B cell (primary cell): ENCODE results near the gene NUDT21. TPM values are rescaled to one million over a fixed set of nuclear protein-coding genes. Genes with fewer than 3 reads are reported as not detected.

Experiments used
- ATAC-seq: fragments of 200-7000 bp; cut with Tn5 transposase; one replicate; pipeline ENCODE4 v1.10.0; 2021; ENCODE audit warnings: low read depth, mild to moderate bottlenecking, moderate number of reproducible peaks, moderate library complexity
- CTCF ChIA-PET: fragments of 350-600 bp; sonication (Branson Sonifier 250); formaldehyde crosslinking; loops from one replicate; lab custom pipeline; 2021; ENCODE audit warnings: antibody characterized with exemption, inconsistent platforms; lab: Charles Lee
- POLR2A ChIA-PET: fragments of 350-600 bp; sonication (Branson Sonifier 250); formaldehyde crosslinking; loops from one replicate; lab custom pipeline; 2021; ENCODE audit warnings: antibody characterized with exemption; lab: Charles Lee
- DNase-seq: peaks from one replicate; pipeline ENCODE4 v3.0.0; 2013
- H2AFZ ChIP-seq: 2 replicates; pipeline ENCODE4 v1.6.1; 2012; ENCODE audit warnings: mild to moderate bottlenecking, low read depth, low read length; ENCODE audit not compliant: insufficient read depth, poor library complexity, severe bottlenecking
- H3K27ac ChIP-seq, 2 donors: 1 replicate in 1 of 2; 2 replicates in 1 of 2; pipeline ENCODE4 v1.5.1; 2012 to 2013; ENCODE audit warnings: low read length in 2 of 2, mild to moderate bottlenecking in 2 of 2, moderate library complexity in 1 of 2
- H3K27me3 ChIP-seq, 4 experiments: fragments of 200-600 bp in 1 of 4; sonication (generic) in 1 of 4; replicated peaks in 1 of 4; 1 replicate in 2 of 4; 2 replicates in 2 of 4; pipeline versions ENCODE4 v1.6.1 to v1.7.0; 2013 to 2016; ENCODE audit warnings: low read length in 3 of 4, mild to moderate bottlenecking in 2 of 4, mixed read lengths in 1 of 4, moderate library complexity in 1 of 4; ENCODE audit not compliant: insufficient read depth in 4 of 4, control insufficient read depth in 3 of 4; ENCODE audit errors: control extremely low read depth in 1 of 4
- H3K36me3 ChIP-seq, 2 experiments: replicated peaks in 1 of 2; 1 replicate in 1 of 2; 2 replicates in 1 of 2; pipeline versions ENCODE4 v1.6.1 to v1.7.1; 2013; ENCODE audit warnings: low read length in 1 of 2; ENCODE audit not compliant: insufficient read depth in 2 of 2, control insufficient read depth in 1 of 2; ENCODE audit errors: control extremely low read depth in 1 of 2, extremely low read depth in 1 of 2
- H3K4me1 ChIP-seq, 2 donors: fragments of 200-600 bp in 1 of 2; sonication (generic) in 1 of 2; 1 replicate in 1 of 2; 2 replicates in 1 of 2; pipeline versions ENCODE4 v1.5.1 to v1.6.1; 2013 to 2017; ENCODE audit warnings: low read length in 2 of 2; ENCODE audit not compliant: control insufficient read depth in 2 of 2, insufficient read depth in 2 of 2
- H3K4me2 ChIP-seq: replicated peaks from 2 replicates; pipeline ENCODE3; 2012; ENCODE audit warnings: mild to moderate bottlenecking, low read depth, low read length; ENCODE audit not compliant: poor library complexity, severe bottlenecking
- H3K4me3 ChIP-seq, 5 experiments: fragments of 200-600 bp in 1 of 5; sonication (generic) in 1 of 5; 1 replicate in 3 of 5; 2 replicates in 2 of 5; pipeline versions ENCODE4 v1.5.1 to v1.7.0; 2011 to 2016; ENCODE audit warnings: low read length in 4 of 5, mild to moderate bottlenecking in 4 of 5, low read depth in 2 of 5, control low read depth in 1 of 5, moderate library complexity in 1 of 5; ENCODE audit not compliant: insufficient read depth in 1 of 5; ENCODE audit errors: control extremely low read depth in 1 of 5, extremely low read depth in 1 of 5
- H3K79me2 ChIP-seq: fragments of 200-600 bp; sonication (generic); one replicate; pipeline ENCODE4 v1.6.0; 2016; ENCODE audit warnings: low read length; ENCODE audit not compliant: control insufficient read depth, insufficient read depth
- H3K9ac ChIP-seq: fragments of 200-600 bp; sonication (generic); 2 replicates; pipeline ENCODE4 v1.6.1; 2017; ENCODE audit warnings: mild to moderate bottlenecking, low read length, moderate library complexity
- H3K9me3 ChIP-seq, 3 donors: one replicate each; pipeline versions ENCODE4 v1.6.1 to v1.7.1; 2013; ENCODE audit warnings: low read length in 2 of 3; ENCODE audit not compliant: control insufficient read depth in 2 of 3, insufficient read depth in 1 of 3; ENCODE audit errors: control extremely low read depth in 1 of 3
- H4K20me1 ChIP-seq: 2 replicates; pipeline ENCODE4 v1.6.0; 2012; ENCODE audit warnings: mild to moderate bottlenecking, low read length; ENCODE audit not compliant: insufficient read depth, control insufficient read depth, poor library complexity, severe bottlenecking
- H3K27ac Mint-ChIP-seq: one replicate; pipeline ENCODE4 v1.8.0; 2021; ENCODE audit warnings: mixed read lengths
- H3K27me3 Mint-ChIP-seq: one replicate; pipeline ENCODE4 v1.8.0; 2021; ENCODE audit warnings: mixed read lengths
- H3K4me1 Mint-ChIP-seq: one replicate; pipeline ENCODE4 v1.8.0; 2021; ENCODE audit warnings: mixed read lengths
- H3K4me3 Mint-ChIP-seq: one replicate; pipeline ENCODE4 v1.8.0; 2021; ENCODE audit warnings: mixed read lengths
- H3K9me3 Mint-ChIP-seq: one replicate; pipeline ENCODE4 v1.8.0; 2022; ENCODE audit warnings: mixed read lengths; ENCODE audit not compliant: insufficient read depth
- EZH2 ChIP-seq: IDR thresholded peaks from 2 replicates; pipeline ENCODE4 v1.6.1; 2012; ENCODE audit warnings: borderline replicate concordance, low read depth, mild to moderate bottlenecking, moderate library complexity, low read length; ENCODE audit not compliant: insufficient read depth, poor library complexity, severe bottlenecking
- WGBS: methylation state at CpG from one replicate; pipeline ENCODE4 v1.1.5; 2013; ENCODE audit warnings: missing lambda C conversion rate; ENCODE audit not compliant: insufficient coverage; 5-methylcytosine and 5-hydroxymethylcytosine counted together
- intact Hi-C: fragments of 100-400 bp; cut with micrococcal nuclease; formaldehyde crosslinking; loops from one replicate; pipeline ENCODE4 v1.10.0; 2022
- polyA plus RNA-seq: library from polyadenylated mRNA; depleted of rRNA; stranded (reverse); fragments of >200 nt; gene quantifications from 2 replicates; pipeline ENCODE4 v1.2.3, GENCODE V29; 2012
- total RNA-seq, 2 donors: library from RNA; stranded (reverse); fragments of 120-200 nt in 1 of 2; gene quantifications; 1 replicate in 1 of 2; 2 replicates in 1 of 2; pipeline versions ENCODE4 v1.2.3 to v1.2.4, GENCODE V29; 2013 to 2022
- TF ChIP-seq, protein P1 (sequence below): fragments of 200-600 bp; IDR thresholded peaks from one replicate; pipeline ENCODE4 v1.8.0; 2022; ENCODE audit warnings: antibody characterized with exemption, mild to moderate bottlenecking

The NUDT21 gene
- total and polyA plus RNA-seq, 2 donors (not counting 1 experiment from before 2014, with no cell fraction given): 27.3 to 89.4 TPM

- TF ChIP-seq, protein P1, sequence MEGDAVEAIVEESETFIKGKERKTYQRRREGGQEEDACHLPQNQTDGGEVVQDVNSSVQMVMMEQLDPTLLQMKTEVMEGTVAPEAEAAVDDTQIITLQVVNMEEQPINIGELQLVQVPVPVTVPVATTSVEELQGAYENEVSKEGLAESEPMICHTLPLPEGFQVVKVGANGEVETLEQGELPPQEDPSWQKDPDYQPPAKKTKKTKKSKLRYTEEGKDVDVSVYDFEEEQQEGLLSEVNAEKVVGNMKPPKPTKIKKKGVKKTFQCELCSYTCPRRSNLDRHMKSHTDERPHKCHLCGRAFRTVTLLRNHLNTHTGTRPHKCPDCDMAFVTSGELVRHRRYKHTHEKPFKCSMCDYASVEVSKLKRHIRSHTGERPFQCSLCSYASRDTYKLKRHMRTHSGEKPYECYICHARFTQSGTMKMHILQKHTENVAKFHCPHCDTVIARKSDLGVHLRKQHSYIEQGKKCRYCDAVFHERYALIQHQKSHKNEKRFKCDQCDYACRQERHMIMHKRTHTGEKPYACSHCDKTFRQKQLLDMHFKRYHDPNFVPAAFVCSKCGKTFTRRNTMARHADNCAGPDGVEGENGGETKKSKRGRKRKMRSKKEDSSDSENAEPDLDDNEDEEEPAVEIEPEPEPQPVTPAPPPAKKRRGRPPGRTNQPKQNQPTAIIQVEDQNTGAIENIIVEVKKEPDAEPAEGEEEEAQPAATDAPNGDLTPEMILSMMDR: no peak
- no peak for TF ChIP-seq EZH2
- H3K27ac Mint-ChIP-seq: no peak overlapping the region
- DNase-seq (no peak), ATAC-seq (no peak)
- no peak overlapping the region for H3K4me3 Mint-ChIP-seq
- H3K27me3 Mint-ChIP-seq: no peaks in the 10 kb centered on the region
- ChIA-PET CTCF (no interaction called here), POLR2A (no interaction called here)
- intact Hi-C loops: no loop called here
- H4K20me1 ChIP-seq: peaks cover 42% of the 10 kb centered on the region
- no peak overlapping the region for H3K4me3 ChIP-seq
- H3K9me3 ChIP-seq: no peaks in the 10 kb centered on the region
- no CpG with 5 or more reads among the region's 3 CpGs for WGBS
- no peak overlapping the region for H3K9ac ChIP-seq
- H3K27ac ChIP-seq: no peak overlapping the region
- peaks cover 51% of the 10 kb centered on the region for H3K79me2 ChIP-seq
- H2AFZ ChIP-seq: no peak overlapping the region
- H3K36me3 ChIP-seq: peaks cover 13 to 85% of the 10 kb centered on the region in 2 experiments
- H3K27me3 ChIP-seq: no peaks in the 10 kb centered on the region
- H3K4me1 ChIP-seq: no peaks in the 10 kb centered on the region
- H3K9me3 Mint-ChIP-seq: no peaks in the 10 kb centered on the region
- no peak overlapping the region for H3K4me2 ChIP-seq
- H3K4me1 Mint-ChIP-seq: no peaks in the 10 kb centered on the region
These were observed 63.7 kb downstream of the NUDT21 start for GRCh38 chr16:56387396-56387795.

- ChIA-PET CTCF (no interaction called here), POLR2A (no interaction called here)
- H3K4me2 ChIP-seq: no peak overlapping the region
- no peaks in the 10 kb centered on the region for H3K27me3 Mint-ChIP-seq
- 70% methylated on average over 2 of the region's 4 CpGs for WGBS
- H3K27ac Mint-ChIP-seq: no peak overlapping the region
- H3K9me3 ChIP-seq: peaks cover 6 to 16% (median 8%) of the 10 kb centered on the region in 3 donors
- peaks cover 8% of the 10 kb centered on the region for H3K9me3 Mint-ChIP-seq
- peaks cover 48% of the 10 kb centered on the region for H3K79me2 ChIP-seq
- H3K4me3 Mint-ChIP-seq: no peak overlapping the region
- no peaks in the 10 kb centered on the region for H3K4me1 ChIP-seq
- no peaks in the 10 kb centered on the region for H3K27me3 ChIP-seq
- H2AFZ ChIP-seq: no peak overlapping the region
- no peak for DNase-seq
- H3K9ac ChIP-seq: no peak overlapping the region
- no peak overlapping the region for H3K4me3 ChIP-seq
- H3K27ac ChIP-seq: no peak overlapping the region
- intact Hi-C loops: no loop called here
- peaks cover 11 to 92% of the 10 kb centered on the region in 2 experiments for H3K36me3 ChIP-seq
- H4K20me1 ChIP-seq: peaks cover 25% of the 10 kb centered on the region
- no peaks in the 10 kb centered on the region for H3K4me1 Mint-ChIP-seq
- ATAC-seq: no peak
- TF ChIP-seq EZH2: no peak
- TF ChIP-seq, protein P1: no peak
These were observed 66.9 kb downstream of the NUDT21 start for GRCh38 chr16:56384074-56384721.
